ENCODE results near the gene PAK4. TPM values are rescaled to one million over a fixed set of nuclear protein-coding genes. Genes with fewer than 3 reads are reported as not detected.
"Not testable (repeated sequence)": the region's sequence is repeated elsewhere in the genome, so short reads cannot be mapped to it uniquely, and the experiment has no call there.

Gene PAK4
- total RNA-seq, 1 donor from 2014 or later: 8.5 TPM

GRCh38 chr19:39203372-39204341 lies 78.1 kb downstream of the PAK4 start, which contains the start of gene SYCN:
Gene SYCN (minus strand): TSS chr19:39204263. CDS start chr19:39204254, 9 bp downstream.
- DNase-seq (ENCODE audit: low read depth): no peak

DNA sequence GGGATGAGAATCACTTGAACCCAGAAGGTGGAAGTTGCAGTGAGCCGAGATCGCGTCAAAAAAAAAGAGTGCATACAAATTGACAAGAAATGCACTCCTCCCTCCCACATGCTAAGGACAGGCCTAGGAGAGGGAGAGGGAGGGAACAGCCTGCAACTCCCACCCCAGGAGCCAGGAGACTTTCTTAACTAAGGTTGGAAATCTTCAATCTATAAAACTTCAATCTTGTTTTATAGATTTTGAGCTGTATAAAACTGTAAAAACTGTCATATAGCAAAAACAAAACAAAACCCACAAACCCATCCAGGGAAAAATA lies 79.8 kb downstream of the PAK4 start:
- no peak for DNase-seq (ENCODE audit: low read depth)

DNA sequence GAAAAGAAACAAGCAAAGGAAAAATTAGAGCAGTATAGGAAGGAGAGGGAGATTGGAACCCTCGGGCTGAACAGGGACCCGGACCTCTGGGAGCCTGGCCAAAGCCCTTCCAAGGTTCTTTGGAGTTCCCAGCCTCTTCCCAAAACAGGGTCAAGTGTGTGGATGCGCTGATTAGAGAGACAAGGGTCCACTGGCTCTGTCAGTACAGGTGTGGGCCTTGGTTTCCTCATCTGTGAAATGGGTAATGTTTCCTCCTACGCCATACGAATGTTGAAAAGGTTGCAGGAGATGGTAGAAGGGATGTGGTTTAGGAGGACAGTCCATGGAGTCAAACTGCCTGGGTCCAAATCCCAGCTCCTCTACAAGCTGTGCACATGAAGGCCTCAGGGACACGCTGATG lies 80.5 kb downstream of the PAK4 start:
- DNase-seq (ENCODE audit: low read depth): no peak

DNA sequence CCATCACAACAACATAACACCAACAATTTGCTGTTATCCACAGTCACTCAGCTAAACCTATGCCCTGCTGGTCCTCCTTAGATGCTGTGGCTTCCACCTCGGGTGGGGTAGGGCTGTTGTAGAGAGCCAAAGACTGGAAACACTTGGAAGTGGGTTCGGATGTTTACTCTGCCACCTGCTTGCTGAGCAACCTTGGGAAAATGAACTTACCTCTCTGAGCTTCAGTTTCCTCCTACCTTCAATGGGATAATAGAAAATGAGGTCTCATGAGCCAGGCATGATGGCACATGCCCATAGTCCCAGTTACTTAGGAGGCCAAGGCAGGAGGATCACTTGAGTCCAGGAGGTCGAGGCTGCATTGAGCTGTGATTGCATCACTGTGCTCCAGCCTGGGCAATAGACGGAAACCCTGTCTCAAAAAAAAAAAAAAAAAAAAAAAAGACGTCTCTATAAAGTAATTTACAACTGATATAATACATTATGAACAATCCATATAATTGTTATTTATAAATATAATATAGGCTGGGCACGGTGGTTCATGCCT lies 81.8 kb downstream of the PAK4 start:
- no peak for DNase-seq (ENCODE audit: low read depth)

GRCh38 chr19:39208175-39208795 lies 82.7 kb downstream of the PAK4 start:
- DNase-seq (ENCODE audit: low read depth): no peak

GRCh38 chr19:39209196-39209595 lies 83.6 kb downstream of the PAK4 start:
- DNase-seq (ENCODE audit: low read depth): no peak

GRCh38 chr19:39211731-39212374 lies 86.3 kb downstream of the PAK4 start:
- DNase-seq (ENCODE audit: low read depth): peak; percentile 23

DNA sequence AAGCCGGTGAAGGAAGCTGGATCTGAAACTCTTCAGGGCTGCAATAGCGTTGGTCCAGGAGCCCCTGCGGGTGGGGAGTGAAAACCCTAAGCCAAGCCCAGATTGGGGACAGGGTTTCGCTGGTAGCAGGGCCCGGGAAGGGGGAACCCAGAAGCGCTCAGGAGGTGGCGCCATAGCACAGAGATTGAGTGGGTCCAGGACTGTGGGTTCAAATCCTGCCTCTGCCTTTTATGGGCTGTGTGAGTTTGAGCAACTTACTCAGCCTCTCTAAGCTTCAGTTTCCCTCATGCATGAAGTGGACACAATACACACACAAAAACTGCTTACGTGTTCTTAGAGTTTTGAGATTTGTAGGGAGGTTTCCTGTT lies 86.8 kb downstream of the PAK4 start:
- DNase-seq (ENCODE audit: low read depth): no peak

GRCh38 chr19:39215323-39215722 lies 89.7 kb downstream of the PAK4 start:
- DNase-seq (ENCODE audit: low read depth): not testable (repeated sequence)

DNA sequence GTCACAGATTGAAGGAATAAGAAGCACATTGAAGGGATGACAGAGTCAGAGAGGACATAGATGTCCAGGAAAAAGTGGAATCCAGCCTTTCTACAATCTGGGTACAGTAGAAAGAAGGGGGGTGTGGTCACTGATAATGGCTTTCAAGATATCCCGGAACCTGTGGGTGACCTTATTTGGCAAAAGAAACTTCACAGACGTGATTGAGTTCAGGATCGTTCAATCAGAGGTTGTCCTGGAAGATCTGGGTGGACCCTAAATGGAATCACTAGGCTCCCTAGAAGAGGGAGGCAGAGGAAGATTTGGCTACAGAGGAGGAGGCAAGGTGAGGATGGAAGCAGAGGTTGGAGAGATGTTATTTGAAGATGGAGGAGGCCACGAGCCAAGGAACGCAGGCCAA lies 91.5 kb downstream of the PAK4 start:
- no peak for DNase-seq (ENCODE audit: low read depth)

GRCh38 chr19:39218230-39219007 lies 92.8 kb downstream of the PAK4 start:
- no peak for DNase-seq (ENCODE audit: low read depth)

GRCh38 chr19:39219108-39219507 lies 93.5 kb downstream of the PAK4 start:
- DNase-seq (ENCODE audit: low read depth): not testable (repeated sequence)

DNA sequence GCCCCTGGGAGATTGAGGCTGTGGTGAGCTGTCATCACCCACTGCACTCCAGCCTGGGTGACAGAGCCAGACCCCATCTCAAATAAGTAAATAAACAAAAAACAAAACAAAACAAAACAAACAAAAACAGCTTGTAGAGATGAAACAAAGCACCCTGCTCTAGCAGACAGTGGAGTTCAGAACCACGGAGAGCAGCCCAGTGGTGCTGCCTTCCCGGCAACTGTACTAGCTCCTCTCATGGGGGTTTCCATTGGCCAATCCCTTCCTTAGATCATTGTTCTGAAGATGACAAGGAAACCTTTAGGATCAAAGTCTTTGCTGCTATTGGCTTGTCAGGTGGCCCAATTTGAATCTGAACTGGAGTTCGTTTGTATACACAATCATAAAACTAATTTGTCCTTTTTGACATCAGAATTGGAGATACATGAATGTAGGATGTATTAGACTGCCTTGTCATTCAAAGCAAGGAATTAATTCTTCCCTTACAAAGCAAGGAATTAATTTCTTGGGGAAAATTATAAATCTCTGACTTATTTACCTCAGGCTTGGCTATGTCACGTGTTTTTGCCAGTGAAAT lies 98.2 kb downstream of the PAK4 start:
- DNase-seq (ENCODE audit: low read depth): peak; percentile 41

DNA sequence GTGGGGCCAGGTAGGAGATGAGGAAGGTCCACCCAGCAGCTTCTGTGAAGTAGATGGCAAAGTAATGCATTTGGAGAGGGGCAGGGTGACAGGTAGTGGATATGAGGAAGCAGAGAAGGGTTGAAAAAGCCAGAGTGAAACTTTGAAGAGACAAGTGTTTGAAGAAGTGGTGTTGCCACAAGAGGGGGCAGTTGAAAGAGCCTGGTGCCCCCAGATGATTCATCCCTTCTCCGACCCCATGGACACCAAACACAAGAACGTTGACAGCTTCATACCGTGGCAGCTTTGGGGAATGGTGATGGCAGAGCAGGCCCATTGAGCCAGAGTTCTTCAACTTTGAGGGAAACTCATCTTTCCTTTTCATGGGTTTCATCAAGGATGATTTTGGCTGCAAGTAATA lies 99.3 kb downstream of the PAK4 start:
- DNase-seq (ENCODE audit: low read depth): no peak

Other genes with a start within 250 kb of the PAK4 start
- 8.3 and 20.6 TPM in 2 replicates for gene RINL, start 247.5 kb upstream of the PAK4 start, total RNA-seq
- gene SIRT2, start 226.2 kb upstream of the PAK4 start, total RNA-seq: 1,616 and 2,451 TPM in 2 replicates
- gene NFKBIB, start 225.8 kb upstream of the PAK4 start, total RNA-seq: 26.1 and 38.5 TPM in 2 replicates
- 0.51 and 0.94 TPM in 2 replicates for gene CCER2, start 213.6 kb upstream of the PAK4 start, total RNA-seq
- 34.6 and 42.8 TPM in 2 replicates for gene SARS2, start 195.0 kb upstream of the PAK4 start, total RNA-seq
- 57.9 and 58.3 TPM in 2 replicates for gene MRPS12, start 194.8 kb upstream of the PAK4 start, total RNA-seq
- 21.5 and 22.1 TPM in 2 replicates for gene FBXO17, start 150.0 kb upstream of the PAK4 start, total RNA-seq
- 6.8 and 15.5 TPM in 2 replicates for gene FBXO27, start 93.2 kb upstream of the PAK4 start, total RNA-seq
- gene ACP7, start 41.4 kb upstream of the PAK4 start, total RNA-seq: not detected in 2 replicates
- not detected in 2 replicates for gene NCCRP1, start 71.2 kb downstream of the PAK4 start, total RNA-seq
- not detected in 2 replicates for gene SYCN, start 78.5 kb downstream of the PAK4 start, total RNA-seq
- gene IFNL3, start 119.2 kb downstream of the PAK4 start, total RNA-seq: not detected in 2 replicates
- not detected in 2 replicates for gene IFNL4, start 123.1 kb downstream of the PAK4 start, total RNA-seq
- gene IFNL2, start 142.6 kb downstream of the PAK4 start, total RNA-seq: not detected in 2 replicates
- gene IFNL1, start 170.6 kb downstream of the PAK4 start, total RNA-seq: not detected in 2 replicates
- gene LRFN1, start 195.1 kb downstream of the PAK4 start, total RNA-seq: 0.05 and 0.13 TPM in 2 replicates
- not detected in 2 replicates for gene GMFG, start 210.3 kb downstream of the PAK4 start, total RNA-seq
- 110 and 138 TPM in 2 replicates for gene SAMD4B, start 216.6 kb downstream of the PAK4 start, total RNA-seq

All from myocyte (in vitro differentiated cells).